Effector memory CD8-positive, alpha-beta T cell (primary cell): ENCODE results near the gene SLC25A41.

Experiments used
- ATAC-seq: fragments of 150-1000 bp; cut with Tn5 transposase; replicated peaks from 2 replicates; pipeline ENCODE4 v1.10.0; 2021; ENCODE audit warnings: mild to moderate bottlenecking, moderate library complexity
- DNase-seq, 3 experiments: peaks; one replicate each; pipeline ENCODE4 v3.0.0; 2021
- H3K27ac Mint-ChIP-seq, 2 donors: one replicate each; pipeline ENCODE4 v1.8.0; 2022; ENCODE audit warnings: mild to moderate bottlenecking in 2 of 2, mixed read lengths in 2 of 2, moderate library complexity in 2 of 2
- H3K27me3 Mint-ChIP-seq, 2 donors: one replicate each; pipeline ENCODE4 v1.8.0; 2022; ENCODE audit warnings: mixed read lengths in 2 of 2
- H3K36me3 Mint-ChIP-seq: one replicate; pipeline ENCODE4 v1.8.0; 2022; ENCODE audit warnings: mild to moderate bottlenecking, moderate library complexity, mixed read lengths; ENCODE audit not compliant: insufficient read depth
- H3K4me1 Mint-ChIP-seq, 2 donors: one replicate each; pipeline ENCODE4 v1.8.0; 2022; ENCODE audit warnings: low read depth in 2 of 2, mixed read lengths in 2 of 2
- H3K4me3 Mint-ChIP-seq, 2 donors: one replicate each; pipeline ENCODE4 v1.8.0; 2022; ENCODE audit warnings: mild to moderate bottlenecking in 2 of 2, mixed read lengths in 2 of 2, moderate library complexity in 2 of 2
- H3K9me3 Mint-ChIP-seq, 2 donors: one replicate each; pipeline ENCODE4 v1.8.0; 2022; ENCODE audit warnings: mixed read lengths in 2 of 2

Gene SLC25A41

DNA sequence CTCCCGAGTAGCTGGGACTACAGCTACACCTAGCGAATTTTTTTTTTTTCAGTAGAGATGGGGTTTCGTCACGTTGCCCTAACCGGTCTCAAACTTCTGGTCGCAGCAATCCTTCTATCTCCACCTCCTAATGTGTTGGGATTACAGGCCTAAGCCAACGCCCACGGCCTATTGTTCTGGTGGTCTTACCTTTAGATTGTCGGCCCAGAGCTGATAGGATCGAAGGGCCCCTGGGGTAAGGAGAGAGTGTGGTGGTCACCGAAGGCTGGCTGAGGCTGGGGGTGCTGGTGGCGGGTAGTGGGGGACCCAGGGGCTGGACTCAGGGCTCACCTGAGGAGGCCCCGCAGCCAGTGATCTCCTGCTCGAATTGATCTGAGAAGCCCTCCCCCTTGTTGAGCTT, 37.5 kb upstream of the SLC25A41 start:
- DNase-seq, result no peak
- H3K4me1 Mint-ChIP-seq, result peaks cover 2 to 8% of the 10 kb centered on the region in 2 donors
- H3K4me3 Mint-ChIP-seq, result no peak overlapping the region
- peak overlapping the region; percentile 31 to 39 for H3K27ac Mint-ChIP-seq
- no peaks in the 10 kb centered on the region for H3K27me3 Mint-ChIP-seq
- peaks cover 78% of the 10 kb centered on the region for H3K36me3 Mint-ChIP-seq
- no peak for ATAC-seq
- no peaks in the 10 kb centered on the region for H3K9me3 Mint-ChIP-seq

DNA sequence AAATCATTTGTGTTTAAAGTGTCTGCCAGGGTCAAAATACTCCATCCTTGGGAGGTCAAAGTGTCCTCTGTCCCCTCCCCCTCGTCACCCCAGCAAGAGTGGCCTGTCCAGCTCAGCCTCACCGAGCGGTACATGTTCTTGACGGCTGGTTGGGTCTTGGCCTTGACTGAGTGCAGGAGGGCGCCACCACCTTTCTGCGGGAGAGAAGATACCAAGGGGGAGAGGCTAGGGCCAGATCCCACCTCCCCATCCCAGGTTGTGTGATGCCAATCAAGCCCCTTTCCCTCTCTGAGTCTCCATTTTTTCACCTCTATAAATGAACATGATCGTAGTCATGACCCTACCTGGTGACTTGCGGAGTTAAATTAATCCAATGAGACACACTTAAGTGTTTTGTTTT, 36.6 kb upstream of the SLC25A41 start:
- peaks cover 0 to 1% of the 10 kb centered on the region in 2 donors for H3K27me3 Mint-ChIP-seq
- ATAC-seq, result no peak
- no peak for DNase-seq
- H3K4me1 Mint-ChIP-seq, result peaks cover 2 to 8% of the 10 kb centered on the region in 2 donors
- H3K4me3 Mint-ChIP-seq, result no peak overlapping the region
- peaks cover 77% of the 10 kb centered on the region for H3K36me3 Mint-ChIP-seq
- H3K27ac Mint-ChIP-seq, result no peak overlapping the region
- H3K9me3 Mint-ChIP-seq, result no peaks in the 10 kb centered on the region

DNA sequence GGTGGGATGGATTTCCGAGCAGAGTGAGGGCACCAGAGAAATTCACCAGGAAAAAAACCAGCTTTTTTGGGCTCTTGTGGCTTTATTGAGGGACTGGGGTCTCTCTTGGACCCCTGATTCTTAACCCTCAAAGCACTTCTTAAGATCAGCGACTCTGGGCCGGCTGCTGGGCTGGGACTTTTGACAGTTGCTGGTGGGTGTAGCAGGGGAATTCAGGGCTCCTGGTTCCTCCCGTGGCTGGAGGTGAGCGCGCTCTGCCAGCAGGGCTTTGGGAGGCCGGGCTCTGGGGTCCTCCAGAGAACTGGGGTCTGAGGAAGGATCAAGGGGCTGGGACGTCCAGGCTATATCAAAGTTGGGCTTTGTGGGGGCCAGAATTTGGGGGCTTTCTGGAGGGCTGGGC, 33.8 kb upstream of the SLC25A41 start:
- Mint-ChIP-seq H3K36me3 (peaks cover 55% of the 10 kb centered on the region), H3K4me1 (peaks cover 4 to 10% of the 10 kb centered on the region in 2 donors), H3K4me3 (no peak overlapping the region), H3K27ac (peak overlapping the region in 1 of 2 donors; percentile 5), H3K9me3 (no peaks in the 10 kb centered on the region), H3K27me3 (peaks cover 0 to 7% of the 10 kb centered on the region in 2 donors)
- ATAC-seq, result no peak
- DNase-seq, result no peak

- Mint-ChIP-seq H3K4me1 (peaks cover 4 to 10% of the 10 kb centered on the region in 2 donors), H3K27me3 (peaks cover 0 to 7% of the 10 kb centered on the region in 2 donors), H3K36me3 (peaks cover 51% of the 10 kb centered on the region), H3K9me3 (no peaks in the 10 kb centered on the region), H3K4me3 (no peak overlapping the region), H3K27ac (peak overlapping the region in 1 of 2 donors; percentile 5)
- DNase-seq (no peak), ATAC-seq (no peak)
Observed at GRCh38 chr19:6466526-6467248, 33.1 kb upstream of the SLC25A41 start.

GRCh38 chr19:6465663-6466062, 32.1 kb upstream of the SLC25A41 start:
- peaks cover 45% of the 10 kb centered on the region for H3K36me3 Mint-ChIP-seq
- no peak overlapping the region for H3K4me3 Mint-ChIP-seq
- peaks cover 0 to 7% of the 10 kb centered on the region in 2 donors for H3K27me3 Mint-ChIP-seq
- peaks cover 4 to 10% of the 10 kb centered on the region in 2 donors for H3K4me1 Mint-ChIP-seq
- ATAC-seq (no peak), DNase-seq (no peak)
- H3K9me3 Mint-ChIP-seq, result no peaks in the 10 kb centered on the region
- peak overlapping the region in 1 of 2 donors; percentile 46 for H3K27ac Mint-ChIP-seq

- no peak for DNase-seq
- no peak for ATAC-seq
- no peaks in the 10 kb centered on the region for H3K9me3 Mint-ChIP-seq
- peak overlapping the region; percentile 38 to 46 for H3K27ac Mint-ChIP-seq
- H3K4me3 Mint-ChIP-seq, result no peak overlapping the region
- H3K27me3 Mint-ChIP-seq, result peaks cover 0 to 7% of the 10 kb centered on the region in 2 donors
- peaks cover 6 to 14% of the 10 kb centered on the region in 2 donors for H3K4me1 Mint-ChIP-seq
- peaks cover 45% of the 10 kb centered on the region for H3K36me3 Mint-ChIP-seq
Observed at GRCh38 chr19:6465006-6465405, 31.4 kb upstream of the SLC25A41 start.

GRCh38 chr19:6464070-6464873, 30.7 kb upstream of the SLC25A41 start, which contains the start of gene CRB3:
TSS of gene CRB3 (plus strand) at chr19:6464271. CDS start at chr19:6464702, 431 bp downstream.
- H3K27me3 Mint-ChIP-seq, result peaks cover 0 to 7% of the 10 kb centered on the region in 2 donors

GRCh38 chr19:6460099-6460884, 26.7 kb upstream of the SLC25A41 start:
- peaks cover 11 to 23% of the 10 kb centered on the region in 2 donors for H3K4me1 Mint-ChIP-seq
- peak; percentile 94 to 97 (median 96) for DNase-seq
- ATAC-seq, result peak; percentile 83
- H3K27ac Mint-ChIP-seq, result peak overlapping the region; percentile 73 to 92
- peak overlapping the region; percentile 88 to 94 for H3K4me3 Mint-ChIP-seq
- peaks cover 0 to 7% of the 10 kb centered on the region in 2 donors for H3K27me3 Mint-ChIP-seq
- no peaks in the 10 kb centered on the region for H3K9me3 Mint-ChIP-seq
- H3K36me3 Mint-ChIP-seq, result peaks cover 20% of the 10 kb centered on the region

More at GRCh38 chr19:6464070-6464873, 30.7 kb upstream of the SLC25A41 start, which contains the start of gene CRB3:
- DNase-seq (no peak), ATAC-seq (no peak)
- peak within 1 kb of the TSS; percentile 38 to 46 for H3K27ac Mint-ChIP-seq
- H3K4me3 Mint-ChIP-seq, result peak within 1 kb of the TSS in 1 of 2 donors; percentile 21
- peaks cover 8 to 16% of the 10 kb centered on the region in 2 donors for H3K4me1 Mint-ChIP-seq
- no peaks in the 10 kb centered on the region for H3K9me3 Mint-ChIP-seq
- H3K36me3 Mint-ChIP-seq, result peaks cover 40% of the 10 kb centered on the region

- H3K4me1 Mint-ChIP-seq, result peaks cover 11 to 18% of the 10 kb centered on the region in 2 donors
- H3K36me3 Mint-ChIP-seq, result peaks cover 20% of the 10 kb centered on the region
- peak within 1 kb of the TSS; percentile 73 to 92 for H3K27ac Mint-ChIP-seq
- no peaks in the 10 kb centered on the region for H3K9me3 Mint-ChIP-seq
- no peaks in the 10 kb centered on the region for H3K27me3 Mint-ChIP-seq
- DNase-seq (peak; percentile 29 to 42 (median 37)), ATAC-seq (peak; percentile 14)
- H3K4me3 Mint-ChIP-seq, result peak within 1 kb of the TSS; percentile 88 to 94
Observed at GRCh38 chr19:6459262-6460098, 25.9 kb upstream of the SLC25A41 start, which contains the start of gene SLC25A23. TSS of gene SLC25A23 (minus strand) at chr19:6459792. CDS start at chr19:6459628, 164 bp downstream.

DNA sequence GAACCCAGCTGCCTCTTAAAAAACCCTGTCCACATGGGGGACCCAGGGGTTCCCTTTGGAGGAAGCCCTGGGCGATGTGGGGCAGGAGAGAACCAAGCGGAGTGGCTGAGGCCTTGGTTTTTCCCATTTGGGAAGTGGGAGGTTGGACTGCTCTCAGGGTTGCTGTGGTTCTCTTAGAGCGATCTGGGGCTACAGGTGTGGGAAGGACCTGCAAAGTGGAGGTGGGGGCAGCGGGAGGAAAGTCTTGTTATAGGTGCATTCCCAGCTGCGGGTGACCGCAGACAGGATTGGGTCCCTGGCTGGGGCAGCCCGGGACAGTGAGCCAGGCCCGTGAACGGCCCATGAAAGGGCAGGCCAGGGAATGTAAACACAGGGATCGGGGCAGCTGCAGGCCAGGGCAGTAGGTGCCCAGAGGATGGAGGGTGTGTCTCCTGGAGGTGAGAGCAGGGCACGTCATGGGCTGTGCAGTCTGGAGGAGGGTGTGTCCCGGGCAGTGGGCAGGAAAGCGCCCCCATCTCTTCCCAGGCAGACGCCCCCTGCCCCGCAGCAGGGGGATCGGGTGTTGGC, 25.2 kb upstream of the SLC25A41 start:
- ATAC-seq (no peak), DNase-seq (no peak)
- Mint-ChIP-seq H3K4me3 (peak overlapping the region; percentile 88 to 93), H3K36me3 (peaks cover 20% of the 10 kb centered on the region), H3K27me3 (no peaks in the 10 kb centered on the region), H3K9me3 (no peaks in the 10 kb centered on the region), H3K27ac (peak overlapping the region in 1 of 2 donors; percentile 89), H3K4me1 (peaks cover 11 to 14% of the 10 kb centered on the region in 2 donors)

DNA sequence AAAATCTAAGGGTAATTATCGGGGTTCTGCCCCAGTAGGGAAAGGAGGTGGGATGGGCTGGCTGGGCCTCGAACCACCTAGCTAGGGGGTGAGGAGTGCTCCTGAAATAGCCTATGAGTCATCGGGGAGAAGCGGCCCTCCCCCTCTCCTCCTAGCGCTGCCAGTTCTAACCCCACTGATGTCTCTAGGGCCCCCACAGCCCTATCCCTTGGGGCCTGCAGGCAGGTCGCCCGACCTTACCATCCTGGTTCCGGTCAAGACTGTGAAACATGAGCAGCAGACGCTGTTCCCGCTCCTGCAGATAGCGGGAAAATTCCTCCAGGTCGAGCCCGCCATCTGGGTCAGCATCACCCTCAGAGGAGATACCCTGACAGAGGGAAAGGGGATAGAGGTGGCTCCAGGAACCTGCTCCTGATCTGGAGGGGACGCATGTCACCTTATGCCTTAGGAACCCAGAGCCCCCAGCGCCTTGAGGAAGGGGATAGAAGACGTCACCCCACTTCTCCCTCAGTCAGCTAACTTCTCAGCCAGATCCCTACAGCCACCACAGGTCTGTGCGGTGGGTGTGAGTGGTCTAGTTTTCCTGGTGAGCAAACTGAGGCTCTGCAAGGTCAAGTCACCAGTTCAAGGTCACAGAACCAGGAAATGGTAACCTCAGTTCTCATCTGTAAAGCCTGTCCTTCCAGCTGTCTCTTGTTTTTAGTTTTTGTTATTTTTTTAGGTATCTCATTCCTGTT, 24.6 kb upstream of the SLC25A41 start:
- DNase-seq (no peak), ATAC-seq (no peak)
- peak overlapping the region; percentile 88 to 93 for H3K4me3 Mint-ChIP-seq
- peaks cover 11 to 13% of the 10 kb centered on the region in 2 donors for H3K4me1 Mint-ChIP-seq
- no peaks in the 10 kb centered on the region for H3K27me3 Mint-ChIP-seq
- no peaks in the 10 kb centered on the region for H3K9me3 Mint-ChIP-seq
- H3K27ac Mint-ChIP-seq, result peak overlapping the region in 1 of 2 donors; percentile 89
- H3K36me3 Mint-ChIP-seq, result peaks cover 23% of the 10 kb centered on the region
